Ovary (tissue), 3 donors: Measurements from ENCODE around the gene IMMP2L.

Experiments used
- POLR2A ChIP-seq: fragments of 450-650 bp; IDR thresholded peaks from one replicate; pipeline ENCODE4 v1.6.1; 2017; ENCODE audit warnings: antibody characterized with exemption, mild to moderate bottlenecking, moderate library complexity
- TF ChIP-seq, protein P1 (sequence below), 3 donors: fragments of 450-650 bp in 2 of 3; fragments of 200-600 bp in 1 of 3; IDR thresholded peaks; one replicate each; pipeline versions ENCODE4 v1.5.1 to v1.8.0; 2016 to 2022; ENCODE audit warnings: antibody characterized with exemption in 3 of 3, mild to moderate bottlenecking in 1 of 3
- donor health status: DM: no; HTN: no; CAD: no.

DNA sequence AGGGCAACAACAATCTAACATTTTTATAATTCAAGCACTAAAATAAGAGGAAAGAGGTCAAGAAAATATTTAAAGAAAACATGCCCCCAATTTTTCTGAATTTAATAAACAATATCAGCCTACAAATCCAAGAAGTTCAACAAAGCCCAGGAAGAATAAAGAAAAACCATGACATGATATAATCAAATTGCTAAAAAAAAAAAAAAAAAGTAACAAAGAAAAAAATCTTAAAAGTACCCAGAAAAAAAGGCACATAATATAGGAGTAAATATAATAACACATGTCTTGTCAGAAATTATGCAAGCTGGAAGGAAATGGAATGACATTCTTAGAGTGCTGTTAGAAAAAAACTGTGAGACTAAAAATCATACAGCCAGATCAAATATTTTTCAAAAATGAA, 151.4 kb downstream of the IMMP2L start:
- TF ChIP-seq, protein P1, sequence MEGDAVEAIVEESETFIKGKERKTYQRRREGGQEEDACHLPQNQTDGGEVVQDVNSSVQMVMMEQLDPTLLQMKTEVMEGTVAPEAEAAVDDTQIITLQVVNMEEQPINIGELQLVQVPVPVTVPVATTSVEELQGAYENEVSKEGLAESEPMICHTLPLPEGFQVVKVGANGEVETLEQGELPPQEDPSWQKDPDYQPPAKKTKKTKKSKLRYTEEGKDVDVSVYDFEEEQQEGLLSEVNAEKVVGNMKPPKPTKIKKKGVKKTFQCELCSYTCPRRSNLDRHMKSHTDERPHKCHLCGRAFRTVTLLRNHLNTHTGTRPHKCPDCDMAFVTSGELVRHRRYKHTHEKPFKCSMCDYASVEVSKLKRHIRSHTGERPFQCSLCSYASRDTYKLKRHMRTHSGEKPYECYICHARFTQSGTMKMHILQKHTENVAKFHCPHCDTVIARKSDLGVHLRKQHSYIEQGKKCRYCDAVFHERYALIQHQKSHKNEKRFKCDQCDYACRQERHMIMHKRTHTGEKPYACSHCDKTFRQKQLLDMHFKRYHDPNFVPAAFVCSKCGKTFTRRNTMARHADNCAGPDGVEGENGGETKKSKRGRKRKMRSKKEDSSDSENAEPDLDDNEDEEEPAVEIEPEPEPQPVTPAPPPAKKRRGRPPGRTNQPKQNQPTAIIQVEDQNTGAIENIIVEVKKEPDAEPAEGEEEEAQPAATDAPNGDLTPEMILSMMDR (IDR thresholded peaks at IDR 0.05) = no peak
- TF ChIP-seq POLR2A = no peak
